ENCODE measurements around the gene PMEL. TPM values are rescaled to one million over a fixed set of nuclear protein-coding genes. Genes with fewer than 3 reads are reported as not detected.
A peak's percentile ranks its signal among the peaks of the same experiment; 100 is the strongest.

Gene PMEL
- total RNA-seq, 5 donors from 2014 or later (not counting 1 experiment from before 2014, with no cell fraction given): 0.20 TPM; not detected in 4

DNA sequence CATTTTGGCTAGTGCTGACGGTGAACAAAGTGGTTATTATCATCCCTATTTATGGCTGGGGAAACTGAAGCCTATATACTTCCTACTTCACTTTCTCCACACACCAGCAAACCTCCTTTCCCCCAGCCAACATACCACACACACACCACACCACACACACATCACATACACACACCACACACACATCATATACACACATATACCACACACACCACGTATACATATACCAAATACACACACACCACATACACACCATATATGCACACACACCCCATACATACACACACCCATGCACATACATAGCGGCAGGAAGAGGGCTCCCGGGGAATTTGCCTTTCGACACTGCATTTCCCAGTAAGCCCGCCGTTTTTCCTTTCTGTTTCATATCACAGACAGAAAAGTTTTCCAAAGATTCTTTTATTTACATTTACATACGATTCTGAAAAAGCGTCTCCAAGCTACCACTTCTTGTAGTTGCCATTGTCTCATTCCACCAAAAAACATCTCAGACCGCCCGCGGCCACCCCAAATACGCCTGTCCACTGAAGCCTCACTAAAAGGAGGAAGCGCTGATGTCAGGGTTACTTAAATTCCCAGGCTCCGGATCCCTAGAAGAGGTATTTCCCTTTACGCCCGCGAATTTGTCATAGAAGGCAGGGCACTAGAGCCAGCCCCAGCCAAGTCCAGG, 7.2 kb upstream of the PMEL start:
- ChIA-PET POLR2A (interaction anchor here (0.6 to 2.5 kb wide), 23 partner anchors 9 to 665 kb away, joined by 3 to 15 read pairs (median 4); partner anchors contain the start of genes ORMDL2 (in 2 of the 2), SARNP (in 2 of the 2), DNAJC14 (in 1 of the 2) and PA2G4 (in 1 of the 2)), CTCF (interaction anchor here (0.5 to 2.5 kb wide), 26 partner anchors 10 to 663 kb away, joined by 3 to 26 read pairs (median 4); partner anchors contain the start of genes DNAJC14 (in 2 of the 2), ANKRD52 (in 1 of the 2), ESYT1 (in 1 of the 2) and ORMDL2 (in 1 of the 2))
- Mint-ChIP-seq H3K27ac (no peak overlapping the region), H3K9me3 (no peaks in the 10 kb centered on the region), H3K27me3 (no peaks in the 10 kb centered on the region), H3K4me1 (peaks cover 23 to 24% (median 24%) of the 10 kb centered on the region in 3 donors), H3K36me3 (peaks cover 3% of the 10 kb centered on the region), H3K4me3 (no peak overlapping the region)
- Histone ChIP-seq H3K4me3 (ENCODE audit: control insufficient read depth in 1 of 2, extremely low read depth in 1 of 2, low read length in 1 of 2) (peak overlapping the region; percentile 56 to 87), H3K9me3 (no peaks in the 10 kb centered on the region), H3K4me1 (ENCODE audit: control insufficient read depth in 1 of 2, extremely low read depth in 1 of 2, insufficient read depth in 2 of 2, low read length in 2 of 2) (peaks cover 18 to 21% of the 10 kb centered on the region in 2 experiments), H3K36me3 (ENCODE audit: control insufficient read depth in 2 of 2, extremely low read depth in 1 of 2, insufficient read depth in 1 of 2, low read length in 1 of 2) (peaks cover 0 to 12% of the 10 kb centered on the region in 2 donors), H3K27ac (ENCODE audit: low read length) (peak overlapping the region; percentile 70), H3K27me3 (replicated peaks in 1 of 2; ENCODE audit: control insufficient read depth in 2 of 2, extremely low read depth in 1 of 2, insufficient read depth in 2 of 2, low read length in 1 of 2) (no peaks in the 10 kb centered on the region)
- peak in 2 of 35 experiments; percentile 15 to 52 for DNase-seq
- WGBS (ENCODE audit: insufficient coverage): 0% methylated on average over 16 of the region's 18 CpGs
- no peak for ATAC-seq (replicated peaks in 1 of 4)

DNA sequence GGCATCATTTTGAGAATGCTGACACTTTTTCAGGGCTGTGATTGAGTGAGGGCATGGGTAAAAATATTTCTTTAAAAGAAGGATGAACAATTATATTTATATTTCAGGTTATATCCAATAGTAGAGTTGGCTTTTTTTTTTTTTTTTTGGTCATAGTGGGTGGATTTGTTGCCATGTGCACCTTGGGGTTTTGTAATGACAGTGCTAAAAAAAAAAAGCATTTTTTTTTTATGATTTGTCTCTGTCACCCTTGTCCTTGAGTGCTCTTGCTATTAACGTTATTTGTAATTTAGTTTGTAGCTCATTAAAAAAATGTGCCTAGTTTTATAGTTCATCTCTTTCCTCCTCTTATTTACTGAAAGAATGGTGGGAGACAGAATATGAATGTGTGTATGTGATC, 6.6 kb upstream of the PMEL start:
- H3K9me3 Mint-ChIP-seq: no peaks in the 10 kb centered on the region
- CTCF ChIA-PET: interaction anchor here in 1 of 2 donors (0.7 to 2.0 kb wide), 2 partner anchors 234 to 651 kb away, joined by 4 to 12 read pairs; no protein-coding TSS in a partner anchor
- peak overlapping the region in 1 of 3 donors; percentile 29 for H3K4me3 Mint-ChIP-seq
- Histone ChIP-seq H3K36me3 (ENCODE audit: control insufficient read depth in 2 of 2, extremely low read depth in 1 of 2, insufficient read depth in 1 of 2, low read length in 1 of 2) (peaks cover 0 to 9% of the 10 kb centered on the region in 2 donors), H3K27ac (ENCODE audit: low read length) (peak overlapping the region; percentile 70), H3K4me1 (ENCODE audit: control insufficient read depth in 1 of 2, extremely low read depth in 1 of 2, insufficient read depth in 2 of 2, low read length in 2 of 2) (peaks cover 20 to 27% of the 10 kb centered on the region in 2 experiments), H3K27me3 (replicated peaks in 1 of 2; ENCODE audit: control insufficient read depth in 2 of 2, extremely low read depth in 1 of 2, insufficient read depth in 2 of 2, low read length in 1 of 2) (no peaks in the 10 kb centered on the region), H3K9me3 (no peaks in the 10 kb centered on the region), H3K4me3 (ENCODE audit: control insufficient read depth in 1 of 2, extremely low read depth in 1 of 2, low read length in 1 of 2) (peak overlapping the region; percentile 56 to 87)
- no peaks in the 10 kb centered on the region for H3K36me3 Mint-ChIP-seq
- H3K27ac Mint-ChIP-seq: peak overlapping the region in 1 of 2 donors; percentile 9
- peaks cover 23 to 26% (median 25%) of the 10 kb centered on the region in 3 donors for H3K4me1 Mint-ChIP-seq
- WGBS (ENCODE audit: insufficient coverage): no CpG with 5 or more reads among the region's 1 CpG
- POLR2A ChIA-PET: interaction anchor here in 1 of 2 donors (0.7 kb wide), 1 partner anchor 23 kb away, joined by 6 read pairs; no protein-coding TSS in a partner anchor
- no peak for DNase-seq
- ATAC-seq (replicated peaks in 1 of 4): no peak
- H3K27me3 Mint-ChIP-seq: no peaks in the 10 kb centered on the region

DNA sequence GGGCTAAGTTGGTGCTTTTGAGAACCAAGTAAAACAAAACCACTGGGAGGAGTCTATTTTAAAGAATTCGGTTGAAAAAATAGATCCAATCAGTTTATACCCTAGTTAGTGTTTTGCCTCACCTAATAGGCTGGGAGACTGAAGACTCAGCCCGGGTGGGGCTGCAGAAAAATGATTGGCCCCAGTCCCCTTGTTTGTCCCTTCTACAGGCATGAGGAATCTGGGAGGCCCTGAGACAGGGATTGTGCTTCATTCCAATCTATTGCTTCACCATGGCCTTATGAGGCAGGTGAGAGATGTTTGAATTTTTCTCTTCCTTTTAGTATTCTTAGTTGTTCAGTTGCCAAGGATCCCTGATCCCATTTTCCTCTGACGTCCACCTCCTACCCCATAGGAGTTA, 6.2 kb upstream of the PMEL start:
- DNase-seq (no peak), ATAC-seq (replicated peaks in 1 of 4) (no peak)
- Mint-ChIP-seq H3K4me1 (peaks cover 23 to 27% (median 25%) of the 10 kb centered on the region in 3 donors), H3K36me3 (no peaks in the 10 kb centered on the region), H3K27ac (peak overlapping the region in 1 of 2 donors; percentile 9), H3K27me3 (no peaks in the 10 kb centered on the region), H3K4me3 (peak overlapping the region in 1 of 3 donors; percentile 29), H3K9me3 (no peaks in the 10 kb centered on the region)
- Histone ChIP-seq H3K27ac (ENCODE audit: low read length) (no peak overlapping the region), H3K4me1 (ENCODE audit: control insufficient read depth in 1 of 2, extremely low read depth in 1 of 2, insufficient read depth in 2 of 2, low read length in 2 of 2) (peaks cover 24 to 32% of the 10 kb centered on the region in 2 experiments), H3K9me3 (no peaks in the 10 kb centered on the region), H3K36me3 (ENCODE audit: control insufficient read depth in 2 of 2, extremely low read depth in 1 of 2, insufficient read depth in 1 of 2, low read length in 1 of 2) (peaks cover 0 to 7% of the 10 kb centered on the region in 2 donors), H3K4me3 (ENCODE audit: control insufficient read depth in 1 of 2, extremely low read depth in 1 of 2, low read length in 1 of 2) (no peak overlapping the region), H3K27me3 (replicated peaks in 1 of 2; ENCODE audit: control insufficient read depth in 2 of 2, extremely low read depth in 1 of 2, insufficient read depth in 2 of 2, low read length in 1 of 2) (no peaks in the 10 kb centered on the region)
- ChIA-PET POLR2A (no interaction called here), CTCF (interaction anchor here in 1 of 2 donors (2.0 kb wide), 1 partner anchor 233 kb away, joined by 12 read pairs; no protein-coding TSS in a partner anchor)
- no CpG with 5 or more reads among the region's 3 CpGs for WGBS (ENCODE audit: insufficient coverage)

GRCh38 chr12:55970775-55971174, 4.9 kb upstream of the PMEL start:
- Mint-ChIP-seq H3K27me3 (no peaks in the 10 kb centered on the region), H3K36me3 (no peaks in the 10 kb centered on the region), H3K9me3 (no peaks in the 10 kb centered on the region), H3K4me1 (peaks cover 26 to 28% (median 28%) of the 10 kb centered on the region in 3 donors), H3K27ac (no peak overlapping the region), H3K4me3 (no peak overlapping the region)
- WGBS (ENCODE audit: insufficient coverage): 86% methylated on average over 1 of the region's 7 CpGs
- ATAC-seq (replicated peaks in 1 of 4) (no peak), DNase-seq (no peak)
- Histone ChIP-seq H3K36me3 (ENCODE audit: control insufficient read depth in 2 of 2, extremely low read depth in 1 of 2, insufficient read depth in 1 of 2, low read length in 1 of 2) (peaks cover 0 to 7% of the 10 kb centered on the region in 2 donors), H3K27me3 (replicated peaks in 1 of 2; ENCODE audit: control insufficient read depth in 2 of 2, extremely low read depth in 1 of 2, insufficient read depth in 2 of 2, low read length in 1 of 2) (no peaks in the 10 kb centered on the region), H3K9me3 (no peaks in the 10 kb centered on the region), H3K4me3 (ENCODE audit: control insufficient read depth in 1 of 2, extremely low read depth in 1 of 2, low read length in 1 of 2) (no peak overlapping the region), H3K4me1 (ENCODE audit: control insufficient read depth in 1 of 2, extremely low read depth in 1 of 2, insufficient read depth in 2 of 2, low read length in 2 of 2) (peaks cover 22 to 40% of the 10 kb centered on the region in 2 experiments), H3K27ac (ENCODE audit: low read length) (no peak overlapping the region)
- CTCF ChIA-PET: no interaction called here
- POLR2A ChIA-PET: interaction anchor here in 1 of 2 donors (0.6 kb wide), 1 partner anchor 158 kb away, joined by 4 read pairs; no protein-coding TSS in a partner anchor

GRCh38 chr12:55969356-55969755, 3.5 kb upstream of the PMEL start:
- no CpG with 5 or more reads among the region's 4 CpGs for WGBS (ENCODE audit: insufficient coverage)
- ChIA-PET CTCF (no interaction called here), POLR2A (no interaction called here)
- Mint-ChIP-seq H3K4me1 (peaks cover 30 to 33% (median 31%) of the 10 kb centered on the region in 3 donors), H3K36me3 (no peaks in the 10 kb centered on the region), H3K27ac (peak overlapping the region in 1 of 2 donors; percentile 44), H3K4me3 (no peak overlapping the region), H3K9me3 (no peaks in the 10 kb centered on the region), H3K27me3 (no peaks in the 10 kb centered on the region)
- H3K36me3 ChIP-seq (ENCODE audit: control insufficient read depth in 2 of 2, extremely low read depth in 1 of 2, insufficient read depth in 1 of 2, low read length in 1 of 2): peaks cover 0 to 7% of the 10 kb centered on the region in 2 donors
- no peaks in the 10 kb centered on the region for H3K27me3 ChIP-seq (replicated peaks in 1 of 2; ENCODE audit: control insufficient read depth in 2 of 2, extremely low read depth in 1 of 2, insufficient read depth in 2 of 2, low read length in 1 of 2)
- H3K4me3 ChIP-seq (ENCODE audit: control insufficient read depth in 1 of 2, extremely low read depth in 1 of 2, low read length in 1 of 2): no peak overlapping the region
- H3K9me3 ChIP-seq: no peaks in the 10 kb centered on the region
- ATAC-seq (replicated peaks in 1 of 4): no peak
- DNase-seq: no peak
- peaks cover 13 to 33% of the 10 kb centered on the region in 2 experiments for H3K4me1 ChIP-seq (ENCODE audit: control insufficient read depth in 1 of 2, extremely low read depth in 1 of 2, insufficient read depth in 2 of 2, low read length in 2 of 2)
- H3K27ac ChIP-seq (ENCODE audit: low read length): no peak overlapping the region

Data from T-cell (primary cell).